ENCODE data around the gene PARD3. TPM values are rescaled to one million over a fixed set of nuclear protein-coding genes. Genes with fewer than 3 reads are reported as not detected.

PARD3 gene
- total RNA-seq, 6 experiments from 2014 or later, result 19.1 to 27.8 (median 22.0) TPM

- H3K4me1 ChIP-seq, result no peaks in the 10 kb centered on the region
- no peaks in the 10 kb centered on the region for H3K36me3 ChIP-seq
- H3K9me3 ChIP-seq, result no peaks in the 10 kb centered on the region
- WGBS (ENCODE audit: insufficient coverage, low coverage, low lambda C conversion rate, missing lambda C conversion rate), result 38% methylated on average over 6 of the region's 6 CpGs
- TF ChIP-seq CTCF (IDR thresholded peaks at IDR 0.05) (peak; percentile 33 to 41 (median 37)), POLR2A (IDR thresholded peaks at IDR 0.05) (no peak)
- no peak overlapping the region for H3K27ac ChIP-seq
- DNase-seq (no peak), ATAC-seq (peak; percentile 70 to 81 (median 75))
- H3K27me3 ChIP-seq, result no peaks in the 10 kb centered on the region
- intact Hi-C loops (cut with DNase I), result no loop called here
- H3K4me3 ChIP-seq, result no peak overlapping the region
Observed at GRCh38 chr10:34666008-34666704, 148.9 kb downstream of the PARD3 start.

- DNase-seq, result no peak
- Histone ChIP-seq H3K27me3 (no peaks in the 10 kb centered on the region), H3K36me3 (no peaks in the 10 kb centered on the region), H3K27ac (no peak overlapping the region), H3K9me3 (no peaks in the 10 kb centered on the region), H3K4me3 (no peak overlapping the region), H3K4me1 (no peaks in the 10 kb centered on the region)
- WGBS (ENCODE audit: insufficient coverage, low coverage, low lambda C conversion rate, missing lambda C conversion rate), result 78% methylated on average over 1 of the region's 1 CpG
- no peak for ATAC-seq
- no peak for TF ChIP-seq POLR2A (IDR thresholded peaks at IDR 0.05)
- TF ChIP-seq CTCF (IDR thresholded peaks at IDR 0.05), result no peak
- intact Hi-C loops (cut with DNase I), result no loop called here
Observed at GRCh38 chr10:34664706-34665105, 150.4 kb downstream of the PARD3 start.

GRCh38 chr10:34661580-34661979 is 153.5 kb downstream of the PARD3 start:
- ATAC-seq (no peak), DNase-seq (no peak)
- Histone ChIP-seq H3K4me3 (no peak overlapping the region), H3K36me3 (no peaks in the 10 kb centered on the region), H3K27me3 (no peaks in the 10 kb centered on the region), H3K4me1 (peaks cover 0 to 9% (median 4%) of the 10 kb centered on the region in 4 donors), H3K9me3 (no peaks in the 10 kb centered on the region), H3K27ac (no peak overlapping the region)
- 45% methylated on average over 1 of the region's 2 CpGs for WGBS (ENCODE audit: insufficient coverage, low coverage, low lambda C conversion rate, missing lambda C conversion rate)
- intact Hi-C loops (cut with DNase I), result no loop called here
- TF ChIP-seq CTCF (IDR thresholded peaks at IDR 0.05), result no peak
- TF ChIP-seq POLR2A (IDR thresholded peaks at IDR 0.05), result no peak

GRCh38 chr10:34658934-34659333 is 156.2 kb downstream of the PARD3 start:
- DNase-seq (no peak), ATAC-seq (no peak)
- intact Hi-C loops (cut with DNase I), result no loop called here

More at GRCh38 chr10:34658934-34659333, 156.2 kb downstream of the PARD3 start:
- Histone ChIP-seq H3K9me3 (no peaks in the 10 kb centered on the region), H3K36me3 (no peaks in the 10 kb centered on the region), H3K27me3 (no peaks in the 10 kb centered on the region), H3K4me1 (peaks cover 0 to 21% (median 9%) of the 10 kb centered on the region in 4 donors), H3K27ac (no peak overlapping the region), H3K4me3 (no peak overlapping the region)
- TF ChIP-seq POLR2A (IDR thresholded peaks at IDR 0.05) (no peak), CTCF (IDR thresholded peaks at IDR 0.05) (no peak)
- 70% methylated on average over 1 of the region's 1 CpG for WGBS (ENCODE audit: insufficient coverage, low coverage, low lambda C conversion rate, missing lambda C conversion rate)
